Measurements from ENCODE around the gene EDDM13. TPM values are rescaled to one million over a fixed set of nuclear protein-coding genes. Genes with fewer than 3 reads are reported as not detected.
"Not testable (repeated sequence)": the region's sequence is repeated elsewhere in the genome, so short reads cannot be mapped to it uniquely, and the experiment has no call there.

The EDDM13 gene
- total RNA-seq, 1 donor from 2014 or later: 0.29 TPM

DNA sequence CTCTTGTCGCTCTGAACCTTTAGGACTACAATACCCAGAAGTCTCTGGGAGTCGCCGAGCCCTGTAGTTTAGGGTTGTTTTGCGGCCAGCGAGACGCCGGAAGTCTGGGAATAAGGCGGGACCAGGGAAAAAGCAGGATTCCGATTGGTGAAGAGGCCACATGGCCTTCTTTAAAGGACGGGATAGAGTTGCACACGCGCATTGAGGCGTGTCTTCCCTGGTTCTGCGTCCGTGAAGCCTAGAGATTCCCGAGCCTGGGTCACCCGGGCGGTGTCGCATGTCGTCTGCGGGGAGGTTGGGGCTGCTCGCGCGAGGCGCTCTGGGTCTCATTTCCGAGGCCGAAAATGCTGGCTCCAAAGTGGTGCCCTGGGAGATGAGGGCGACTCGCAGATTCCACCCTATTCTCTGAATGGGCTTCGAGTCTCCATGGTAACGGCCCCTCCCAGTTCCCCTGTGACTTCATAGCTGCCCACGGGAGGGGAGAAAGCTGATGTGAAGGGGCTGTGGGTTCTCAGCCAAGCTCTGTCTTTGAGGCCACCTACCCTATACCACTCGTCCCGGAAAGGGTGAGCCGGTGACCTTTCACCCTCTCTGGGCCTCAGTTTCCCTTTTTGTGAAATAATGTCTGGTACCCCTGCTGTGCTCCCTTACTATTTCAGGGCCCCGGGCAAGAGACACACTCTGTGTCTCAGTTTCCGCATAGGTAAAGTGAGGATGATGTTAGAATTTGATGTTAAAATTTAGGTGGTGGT is 42.7 kb downstream of the EDDM13 start:
- peaks cover 9% of the 10 kb centered on the region for H3K36me3 Mint-ChIP-seq (ENCODE audit: low read depth)

DNA sequence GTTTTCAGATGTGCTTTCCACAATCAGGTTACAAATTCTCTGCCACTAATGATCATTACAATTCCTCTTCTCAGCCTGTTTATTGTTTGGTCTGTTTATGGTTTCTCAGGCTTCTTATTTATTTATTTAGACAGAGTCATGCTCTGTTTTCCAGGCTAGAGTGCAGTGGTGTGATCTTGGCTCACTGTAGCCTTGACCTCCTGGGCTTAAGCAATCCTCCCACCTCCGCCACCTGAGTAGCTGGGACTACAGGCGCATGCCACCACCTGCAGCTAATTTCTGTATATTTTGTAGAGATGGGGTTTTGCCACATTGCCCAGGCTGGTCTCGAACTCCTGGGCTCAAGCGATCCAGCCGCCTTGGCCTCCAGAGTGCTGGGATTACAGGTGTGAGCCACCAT is 44.2 kb downstream of the EDDM13 start:
- Mint-ChIP-seq H3K4me3 (no peak overlapping the region), H3K9me3 (no peaks in the 10 kb centered on the region)
- intact Hi-C loops (cut with micrococcal nuclease): loop anchor here (10.0 kb wide), 1 partner anchor 1498 kb away; the partner anchor contains the start of gene ZNF552

More for the DNA sequence above, 42.7 kb downstream of the EDDM13 start:
- peak; percentile 89 for DNase-seq (ENCODE audit: low spot score)
- intact Hi-C loops (cut with micrococcal nuclease): loop anchor here (1.0 to 10.0 kb wide), 10 partner anchors 35 to 1500 kb away; partner anchors contain the start of genes U2AF2, ZNF470, ZNF552 and ZNF582
- Mint-ChIP-seq H3K27ac (peak overlapping the region; percentile 99), H3K9me3 (no peaks in the 10 kb centered on the region), H3K4me1 (ENCODE audit: low read depth) (peaks cover 29% of the 10 kb centered on the region), H3K4me3 (peak overlapping the region; percentile 93), H3K27me3 (ENCODE audit: insufficient read depth) (no peaks in the 10 kb centered on the region)

DNA sequence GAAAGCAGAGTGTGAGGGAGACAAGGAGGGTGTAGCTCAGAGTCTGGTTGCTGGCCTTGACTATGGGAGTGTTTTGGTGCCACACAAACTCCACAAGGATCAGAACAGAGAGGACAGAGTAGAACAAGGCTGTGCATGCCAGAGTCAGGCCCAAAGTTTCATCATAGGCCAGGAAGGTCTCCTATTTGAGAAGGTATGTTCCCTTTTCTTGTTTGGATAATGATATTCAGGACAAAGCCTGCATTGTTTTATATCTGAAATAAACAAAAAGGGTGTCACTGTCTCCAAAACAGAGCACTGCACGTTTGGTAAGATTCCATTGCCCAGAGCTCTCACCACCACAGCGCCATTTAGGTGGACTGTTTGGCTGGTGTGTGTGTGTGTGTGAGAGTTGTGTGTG is 45.2 kb downstream of the EDDM13 start:
- peaks cover 4% of the 10 kb centered on the region for H3K36me3 Mint-ChIP-seq (ENCODE audit: low read depth)
- intact Hi-C loops (cut with micrococcal nuclease): loop anchor here (10.0 kb wide), 1 partner anchor 1497 kb away; the partner anchor contains the start of gene ZNF552
- H3K27ac Mint-ChIP-seq: no peak overlapping the region
- no peak overlapping the region for H3K4me3 Mint-ChIP-seq
- H3K27me3 Mint-ChIP-seq (ENCODE audit: insufficient read depth): peaks cover 4% of the 10 kb centered on the region
- no peak for DNase-seq (ENCODE audit: low spot score)
- peaks cover 21% of the 10 kb centered on the region for H3K4me1 Mint-ChIP-seq (ENCODE audit: low read depth)
- no peaks in the 10 kb centered on the region for H3K9me3 Mint-ChIP-seq

More for the DNA sequence above, 44.2 kb downstream of the EDDM13 start:
- Mint-ChIP-seq H3K36me3 (ENCODE audit: low read depth) (peaks cover 9% of the 10 kb centered on the region), H3K27me3 (ENCODE audit: insufficient read depth) (peaks cover 2% of the 10 kb centered on the region), H3K4me1 (ENCODE audit: low read depth) (peaks cover 29% of the 10 kb centered on the region), H3K27ac (no peak overlapping the region)
- DNase-seq (ENCODE audit: low spot score): no peak

GRCh38 chr19:56319991-56320390 is 47.4 kb downstream of the EDDM13 start:
- peaks cover 5% of the 10 kb centered on the region for H3K9me3 Mint-ChIP-seq
- H3K4me3 Mint-ChIP-seq: no peak overlapping the region
- intact Hi-C loops (cut with micrococcal nuclease): loop anchor here (10.0 kb wide), 1 partner anchor 1495 kb away; the partner anchor contains the start of gene ZNF552
- H3K4me1 Mint-ChIP-seq (ENCODE audit: low read depth): peaks cover 6% of the 10 kb centered on the region
- no peaks in the 10 kb centered on the region for H3K36me3 Mint-ChIP-seq (ENCODE audit: low read depth)
- H3K27ac Mint-ChIP-seq: no peak overlapping the region
- H3K27me3 Mint-ChIP-seq (ENCODE audit: insufficient read depth): peaks cover 4% of the 10 kb centered on the region
- DNase-seq (ENCODE audit: low spot score): no peak

- no peak for DNase-seq (ENCODE audit: low spot score)
- peaks cover 4% of the 10 kb centered on the region for H3K27me3 Mint-ChIP-seq (ENCODE audit: insufficient read depth)
- H3K36me3 Mint-ChIP-seq (ENCODE audit: low read depth): no peaks in the 10 kb centered on the region
- peaks cover 5% of the 10 kb centered on the region for H3K9me3 Mint-ChIP-seq
- no peak overlapping the region for H3K4me3 Mint-ChIP-seq
- H3K4me1 Mint-ChIP-seq (ENCODE audit: low read depth): no peaks in the 10 kb centered on the region
- H3K27ac Mint-ChIP-seq: no peak overlapping the region
- intact Hi-C loops (cut with micrococcal nuclease): no loop called here
Measured at GRCh38 chr19:56321254-56321988, 48.9 kb downstream of the EDDM13 start.

DNA sequence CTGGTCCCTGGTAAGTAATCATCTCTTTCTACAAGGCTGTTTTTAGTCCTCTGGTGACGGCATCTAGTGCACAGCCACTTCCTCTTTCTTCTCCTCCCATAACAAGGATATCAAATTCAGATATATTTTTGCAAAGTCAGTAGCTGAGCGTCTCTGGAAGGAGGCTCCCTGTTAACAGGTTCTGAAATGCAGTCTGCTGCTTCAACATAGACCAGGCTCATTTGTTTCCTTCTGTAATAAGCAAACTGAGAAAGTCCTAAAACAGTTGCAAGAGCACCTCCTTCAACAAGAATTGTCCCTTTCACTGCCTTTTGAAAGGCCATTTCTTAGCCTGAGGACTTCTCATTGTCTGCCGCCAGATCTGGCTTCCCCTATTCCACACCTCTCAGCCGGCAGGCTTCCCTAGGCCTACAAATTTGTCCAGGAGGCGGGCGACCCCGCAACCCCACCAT is 49.5 kb downstream of the EDDM13 start:
- Mint-ChIP-seq H3K4me1 (ENCODE audit: low read depth) (no peaks in the 10 kb centered on the region), H3K27me3 (ENCODE audit: insufficient read depth) (peaks cover 4% of the 10 kb centered on the region), H3K9me3 (peaks cover 5% of the 10 kb centered on the region), H3K27ac (no peak overlapping the region), H3K4me3 (no peak overlapping the region), H3K36me3 (ENCODE audit: low read depth) (no peaks in the 10 kb centered on the region)
- intact Hi-C loops (cut with micrococcal nuclease): no loop called here
- no peak for DNase-seq (ENCODE audit: low spot score)

- intact Hi-C loops (cut with micrococcal nuclease): no loop called here
- no peaks in the 10 kb centered on the region for H3K4me1 Mint-ChIP-seq (ENCODE audit: low read depth)
- DNase-seq (ENCODE audit: low spot score): no peak
- no peaks in the 10 kb centered on the region for H3K36me3 Mint-ChIP-seq (ENCODE audit: low read depth)
- H3K9me3 Mint-ChIP-seq: peaks cover 5% of the 10 kb centered on the region
- H3K27ac Mint-ChIP-seq: no peak overlapping the region
- no peak overlapping the region for H3K4me3 Mint-ChIP-seq
- peaks cover 4% of the 10 kb centered on the region for H3K27me3 Mint-ChIP-seq (ENCODE audit: insufficient read depth)
Measured at GRCh38 chr19:56324436-56324835, 51.9 kb downstream of the EDDM13 start.

DNA sequence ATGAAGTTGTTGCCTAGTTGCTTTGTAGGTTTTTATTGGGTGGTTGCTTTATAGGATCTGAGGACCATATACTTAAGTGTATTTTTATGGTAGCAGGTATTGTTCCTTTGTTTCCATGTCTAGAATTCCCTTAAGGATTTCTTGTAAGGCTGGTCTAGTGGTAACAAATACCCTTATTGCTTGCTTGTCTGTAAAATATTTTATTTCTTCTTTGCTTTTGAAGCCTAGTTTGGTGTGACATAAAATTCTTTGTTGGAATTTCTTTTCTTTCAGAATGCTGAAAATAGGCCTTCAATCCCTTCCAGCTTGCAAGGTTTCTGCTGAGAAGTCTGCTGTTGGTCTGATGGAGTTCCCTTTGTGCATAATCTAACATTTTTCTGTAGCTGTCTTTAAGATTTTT is 60.1 kb downstream of the EDDM13 start:
- intact Hi-C loops (cut with micrococcal nuclease): loop anchor here (1.0 kb wide), 3 partner anchors 79 to 266 kb away; no protein-coding TSS in a partner anchor
- DNase-seq (ENCODE audit: low spot score): no peak
- Mint-ChIP-seq H3K4me1 (ENCODE audit: low read depth) (no peaks in the 10 kb centered on the region), H3K27me3 (ENCODE audit: insufficient read depth) (peaks cover 3% of the 10 kb centered on the region), H3K36me3 (ENCODE audit: low read depth) (no peaks in the 10 kb centered on the region), H3K9me3 (no peaks in the 10 kb centered on the region), H3K4me3 (no peak overlapping the region), H3K27ac (no peak overlapping the region)

GRCh38 chr19:56333506-56333905 is 61.0 kb downstream of the EDDM13 start:
- Mint-ChIP-seq H3K4me1 (ENCODE audit: low read depth) (no peaks in the 10 kb centered on the region), H3K4me3 (no peak overlapping the region), H3K27me3 (ENCODE audit: insufficient read depth) (peaks cover 3% of the 10 kb centered on the region), H3K9me3 (no peaks in the 10 kb centered on the region), H3K36me3 (ENCODE audit: low read depth) (no peaks in the 10 kb centered on the region), H3K27ac (no peak overlapping the region)
- intact Hi-C loops (cut with micrococcal nuclease): loop anchor here (1.0 kb wide), 3 partner anchors 80 to 267 kb away; no protein-coding TSS in a partner anchor
- peak; percentile 28 for DNase-seq (ENCODE audit: low spot score)

- H3K27ac Mint-ChIP-seq: not testable (repeated sequence)
Measured at GRCh38 chr19:56335371-56335770, 62.8 kb downstream of the EDDM13 start.

GRCh38 chr19:56337077-56337476 is 64.5 kb downstream of the EDDM13 start:
- peaks cover 18% of the 10 kb centered on the region for H3K9me3 Mint-ChIP-seq
- H3K27me3 Mint-ChIP-seq (ENCODE audit: insufficient read depth); H3K4me1 Mint-ChIP-seq (ENCODE audit: low read depth); DNase-seq (ENCODE audit: low spot score); H3K27ac Mint-ChIP-seq; H3K4me3 Mint-ChIP-seq; H3K36me3 Mint-ChIP-seq (ENCODE audit: low read depth); intact Hi-C loops (cut with micrococcal nuclease): not testable (repeated sequence)

More at GRCh38 chr19:56335371-56335770, 62.8 kb downstream of the EDDM13 start:
- intact Hi-C loops (cut with micrococcal nuclease); H3K36me3 Mint-ChIP-seq (ENCODE audit: low read depth); H3K9me3 Mint-ChIP-seq; H3K4me3 Mint-ChIP-seq; H3K27me3 Mint-ChIP-seq (ENCODE audit: insufficient read depth); DNase-seq (ENCODE audit: low spot score); H3K4me1 Mint-ChIP-seq (ENCODE audit: low read depth): not testable (repeated sequence)

DNA sequence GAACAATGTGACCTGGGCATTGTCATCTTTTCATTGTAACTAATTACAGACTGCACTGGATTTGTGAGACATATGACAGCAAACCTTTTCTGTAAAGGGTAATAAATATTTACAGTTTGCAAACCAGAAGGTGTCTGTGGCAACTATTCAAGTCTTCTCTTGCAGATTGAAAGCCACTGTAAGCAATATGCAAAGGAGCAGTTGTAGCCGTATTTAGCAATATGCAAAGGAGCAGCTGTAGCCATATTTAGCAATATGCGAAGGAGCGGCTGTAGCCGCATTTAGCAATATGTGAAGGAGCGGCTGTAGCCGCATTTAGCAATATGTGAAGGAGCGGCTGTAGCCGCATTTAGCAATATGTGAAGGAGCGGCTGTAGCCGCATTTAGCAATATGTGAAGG is 66.5 kb downstream of the EDDM13 start:
- H3K4me3 Mint-ChIP-seq; H3K27ac Mint-ChIP-seq; H3K4me1 Mint-ChIP-seq (ENCODE audit: low read depth); H3K27me3 Mint-ChIP-seq (ENCODE audit: insufficient read depth); DNase-seq (ENCODE audit: low spot score); intact Hi-C loops (cut with micrococcal nuclease); H3K36me3 Mint-ChIP-seq (ENCODE audit: low read depth): not testable (repeated sequence)
- H3K9me3 Mint-ChIP-seq: peaks cover 33% of the 10 kb centered on the region

- H3K9me3 Mint-ChIP-seq: peaks cover 34% of the 10 kb centered on the region
- no peaks in the 10 kb centered on the region for H3K4me1 Mint-ChIP-seq (ENCODE audit: low read depth)
- no peak for DNase-seq (ENCODE audit: low spot score)
- no peaks in the 10 kb centered on the region for H3K36me3 Mint-ChIP-seq (ENCODE audit: low read depth)
- H3K27me3 Mint-ChIP-seq (ENCODE audit: insufficient read depth): no peaks in the 10 kb centered on the region
- intact Hi-C loops (cut with micrococcal nuclease): no loop called here
- H3K27ac Mint-ChIP-seq: no peak overlapping the region
- H3K4me3 Mint-ChIP-seq: no peak overlapping the region
Measured at GRCh38 chr19:56341948-56342347, 69.4 kb downstream of the EDDM13 start.
